GM21360 (cell line): ENCODE data around the gene SCO1.
A peak's percentile ranks its signal among the peaks of the same experiment; 100 is the strongest.
"Not testable (repeated sequence)": the region's sequence is repeated elsewhere in the genome, so short reads cannot be mapped to it uniquely, and the experiment has no call there.

Experiments
- ATAC-seq: cut with Tn5 transposase; IDR thresholded peaks from one replicate; pipeline ENCODE4 v1.9.1; 2021; ENCODE audit warnings: mild to moderate bottlenecking, moderate library complexity; ENCODE audit not compliant: unreplicated experiment

The SCO1 gene

DNA sequence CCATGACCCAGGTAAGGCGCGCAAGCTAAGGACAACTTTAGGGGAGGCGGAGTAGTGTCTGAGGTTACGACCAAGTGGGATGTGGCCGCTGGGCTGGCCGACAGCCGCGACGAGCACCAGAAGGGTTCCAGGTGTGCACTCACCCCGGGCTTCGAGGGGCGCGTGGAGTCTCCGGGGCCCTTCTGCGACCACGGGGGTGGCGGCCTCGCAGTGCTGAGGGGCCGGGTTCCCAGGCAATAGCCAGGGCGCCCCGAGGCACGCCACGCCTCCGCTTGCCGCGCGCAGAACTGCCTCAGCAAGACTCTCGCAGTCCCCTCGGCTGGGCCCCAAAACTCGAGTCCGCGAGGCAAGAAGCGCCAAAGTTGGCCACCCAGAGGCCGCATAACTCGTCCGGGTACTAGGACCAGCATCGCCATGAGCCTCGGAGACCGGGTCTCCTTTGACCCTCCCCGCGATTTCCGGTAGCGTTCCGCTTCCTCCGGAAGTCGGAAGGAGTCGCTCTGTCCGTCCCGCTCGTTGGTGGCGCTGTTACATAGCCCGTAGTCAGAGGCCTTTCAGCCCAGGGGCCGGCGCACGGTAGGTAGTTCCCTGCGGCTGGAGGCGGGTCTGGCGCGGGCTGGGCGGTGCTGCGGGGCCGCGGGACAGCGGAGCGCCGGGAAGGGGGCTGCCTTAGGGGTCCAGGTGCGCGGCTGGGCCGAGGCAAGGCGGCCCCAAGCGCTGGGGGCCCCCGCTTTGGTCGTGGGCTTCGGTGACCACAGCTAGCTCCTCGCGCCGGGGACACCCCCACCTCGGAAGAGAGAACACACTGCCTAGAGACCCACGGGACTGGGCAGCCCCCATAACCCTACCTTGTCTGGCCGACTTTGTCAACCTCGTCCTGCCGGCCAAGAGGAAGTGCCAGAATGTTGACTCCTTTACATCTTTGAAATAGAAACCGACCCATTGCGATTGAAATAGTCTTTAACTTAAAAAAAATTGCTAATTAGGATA, at the start of gene SCO1, which contains the start of gene ADPRM:
SCO1 (minus strand) TSS at position 442 of the 990 bp plus-strand sequence; CDS start at position 416, 26 bp downstream.
ADPRM (plus strand) TSS at position 503 of the 990 bp plus-strand sequence. CDS start 7,333 bp downstream, outside the sequence.
- ATAC-seq, result peak; percentile 96

DNA sequence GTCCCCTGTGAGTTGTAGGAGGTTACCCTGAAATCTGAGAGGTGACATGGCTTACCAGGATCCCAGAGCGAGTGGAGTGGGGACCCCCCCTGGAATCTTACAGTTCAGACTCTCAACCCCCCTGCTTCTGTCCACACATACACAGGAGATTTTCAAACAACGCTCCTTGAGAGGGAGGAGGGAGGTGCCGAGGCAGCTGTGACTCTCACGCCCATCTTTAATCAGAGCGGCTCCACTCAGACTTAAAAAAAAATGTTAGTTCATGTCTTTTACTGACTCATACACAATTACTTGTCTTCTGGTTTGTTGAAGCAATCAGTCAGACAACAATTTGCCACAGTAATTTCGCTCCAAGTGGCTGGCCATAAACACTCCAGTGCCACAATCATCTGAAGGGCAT, 47.9 kb upstream of the SCO1 start:
- no peak for ATAC-seq

DNA sequence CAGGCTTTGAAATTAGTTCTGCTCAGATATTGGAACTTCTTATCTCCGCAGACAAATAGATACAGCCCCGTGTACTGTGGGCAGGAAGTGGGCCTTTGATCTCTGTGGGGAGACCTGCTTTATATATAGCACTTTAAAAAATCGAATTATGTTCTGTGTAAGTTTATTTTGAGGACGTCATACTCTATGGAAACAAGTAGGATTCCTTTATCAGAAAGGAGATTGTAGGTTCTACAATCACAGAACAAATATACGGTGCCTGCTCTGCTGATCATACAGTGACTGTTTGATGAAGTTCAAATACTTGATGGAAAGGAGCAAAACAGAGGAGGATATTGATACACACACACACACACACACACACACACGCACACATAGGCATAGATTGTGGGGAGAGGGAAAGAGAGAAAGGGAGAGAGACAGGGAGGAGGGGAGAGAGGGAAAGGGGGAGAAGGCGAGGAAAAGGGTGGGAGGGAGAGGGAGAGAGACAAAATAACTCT, 47.2 kb upstream of the SCO1 start:
- ATAC-seq, result no peak

DNA sequence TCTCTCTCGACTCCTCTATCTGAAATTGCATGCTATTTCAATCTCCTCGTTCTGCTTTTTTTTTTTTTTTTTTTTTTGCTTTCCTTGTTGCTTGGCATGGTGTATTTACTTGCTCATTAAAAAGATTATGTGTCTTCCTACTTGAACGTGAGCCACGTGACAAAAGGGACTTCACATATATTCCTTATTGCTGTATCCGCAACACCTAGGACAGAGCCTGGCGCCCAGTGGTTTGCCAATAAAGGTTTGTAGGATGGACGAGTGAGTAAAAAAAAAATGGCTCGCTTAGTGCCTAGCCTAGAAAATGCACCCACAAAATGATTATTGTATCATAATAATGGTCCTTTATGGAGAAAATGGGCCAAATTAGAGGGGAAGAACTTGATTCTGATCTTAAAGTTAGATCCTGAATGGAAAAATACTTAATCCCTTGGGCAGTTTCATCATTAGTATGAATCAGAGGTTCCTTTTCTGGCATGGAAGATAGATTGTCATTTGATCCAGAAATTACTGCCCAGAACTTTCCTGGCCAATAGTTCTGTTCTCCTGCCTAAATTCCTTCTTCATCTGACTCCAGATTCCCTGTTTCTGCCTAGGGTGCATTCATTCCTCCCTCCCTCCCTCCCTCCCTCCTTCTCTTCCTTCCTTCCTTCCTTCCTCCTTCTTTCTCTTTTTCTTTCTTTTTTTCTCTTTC, 46.1 kb upstream of the SCO1 start:
- ATAC-seq, result no peak

DNA sequence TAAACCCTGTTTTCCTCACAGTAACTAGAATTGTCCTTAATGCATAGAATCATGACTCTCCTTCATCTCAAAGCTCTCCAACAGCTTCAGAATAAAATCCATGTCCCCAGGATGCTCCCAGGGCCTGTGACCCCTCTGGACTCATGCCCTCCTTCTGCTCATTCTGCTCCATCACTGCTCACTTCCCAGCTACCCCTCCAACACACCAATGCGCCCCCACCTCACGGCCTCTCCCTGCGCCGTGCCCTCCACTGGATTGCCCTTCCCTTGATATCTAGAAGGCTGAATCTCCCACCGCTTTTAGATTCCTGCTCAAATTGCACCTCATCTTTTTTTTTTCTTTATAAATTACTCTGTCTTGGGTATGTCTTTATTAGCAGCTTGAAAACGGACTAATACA, 45.1 kb upstream of the SCO1 start:
- no peak for ATAC-seq

DNA sequence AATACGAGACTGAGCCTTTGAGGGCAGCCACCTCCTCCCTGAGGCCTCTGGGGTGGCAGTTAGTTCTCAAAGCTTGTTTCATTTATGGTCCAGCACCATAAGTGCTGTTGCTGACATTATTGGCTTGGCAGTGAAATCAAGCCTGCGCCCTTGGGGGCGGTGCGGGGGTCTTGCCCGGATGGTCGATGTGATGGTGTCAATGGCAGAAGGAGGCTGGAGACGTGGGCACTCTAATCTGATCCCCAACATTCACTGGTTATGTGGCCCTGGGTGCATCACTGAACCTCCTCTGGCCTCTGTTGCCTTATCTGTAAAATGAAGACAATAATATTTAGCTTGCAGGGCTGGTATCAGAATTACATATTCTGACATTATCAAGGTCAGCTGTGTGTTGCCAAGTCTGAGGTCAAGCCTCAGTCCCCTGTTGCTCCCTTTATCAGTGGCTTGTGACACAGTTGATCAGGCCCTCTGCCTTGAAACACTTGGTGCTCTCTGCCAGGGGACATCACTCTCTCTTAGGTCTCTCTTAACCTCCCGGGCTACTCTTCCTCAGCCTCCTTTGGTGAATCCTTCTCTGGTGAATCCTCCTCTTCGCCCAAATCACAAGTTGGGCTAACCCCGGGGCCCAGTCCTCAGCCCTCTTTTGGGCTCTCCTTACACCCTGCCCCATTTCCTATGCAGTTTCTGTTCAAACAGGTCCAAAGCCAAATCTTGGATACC, 44.2 kb upstream of the SCO1 start:
- no peak for ATAC-seq

DNA sequence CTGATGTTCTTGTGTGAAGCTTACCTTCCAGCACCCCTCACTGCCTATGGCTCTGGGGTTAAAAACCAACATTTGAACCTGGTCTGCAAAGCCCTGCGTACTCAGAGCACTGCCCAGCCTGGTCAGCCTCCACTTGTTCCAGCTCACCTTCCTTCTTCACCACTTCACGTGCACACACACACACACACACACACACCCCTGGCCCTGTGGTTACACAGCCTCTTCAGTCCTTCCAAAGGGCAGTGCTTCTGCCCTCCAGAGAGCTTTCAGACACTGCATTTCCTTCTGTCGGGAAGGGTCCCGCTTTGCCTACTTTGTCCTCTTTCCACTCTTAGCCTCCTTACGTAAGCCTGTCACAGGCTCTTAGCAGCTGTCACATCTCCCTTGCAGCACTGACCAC, 42.1 kb upstream of the SCO1 start:
- no peak for ATAC-seq

DNA sequence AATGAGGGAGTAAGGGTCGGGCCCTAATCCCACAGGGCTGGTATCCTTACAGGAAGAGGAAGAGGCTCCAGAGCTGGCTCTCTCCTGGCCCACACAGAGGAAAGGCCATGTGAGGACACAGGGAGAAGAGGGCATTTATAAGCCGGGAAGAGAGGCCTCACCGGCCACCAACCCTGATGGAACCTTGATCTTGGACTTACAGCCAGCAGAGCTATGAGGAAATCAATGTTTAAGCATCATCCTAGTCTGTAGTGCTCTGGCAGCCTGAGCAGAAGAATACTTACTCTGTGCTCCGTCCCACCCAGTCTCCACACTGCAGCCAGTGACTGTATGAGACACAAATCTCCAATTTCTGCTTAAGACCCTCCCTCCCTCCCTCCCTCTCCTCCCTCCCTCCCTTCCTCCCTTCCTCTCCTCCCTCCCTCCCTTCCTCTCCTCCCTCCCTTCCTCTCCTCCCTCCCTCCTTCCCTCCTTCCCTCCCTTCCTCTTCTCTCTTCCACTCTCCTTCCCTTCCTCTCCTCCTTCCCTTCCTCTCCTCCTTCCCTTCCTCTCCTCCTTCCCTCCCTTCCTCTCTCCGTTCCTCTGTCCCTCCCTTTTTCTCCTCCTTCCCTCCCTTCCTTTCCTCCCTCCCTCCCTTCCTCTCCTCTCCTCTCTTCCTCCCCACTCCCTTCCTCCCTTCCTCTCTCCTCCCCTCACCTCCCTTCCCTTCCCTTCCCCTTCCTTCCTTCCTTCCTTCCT, 41.4 kb upstream of the SCO1 start:
- ATAC-seq, result no peak

DNA sequence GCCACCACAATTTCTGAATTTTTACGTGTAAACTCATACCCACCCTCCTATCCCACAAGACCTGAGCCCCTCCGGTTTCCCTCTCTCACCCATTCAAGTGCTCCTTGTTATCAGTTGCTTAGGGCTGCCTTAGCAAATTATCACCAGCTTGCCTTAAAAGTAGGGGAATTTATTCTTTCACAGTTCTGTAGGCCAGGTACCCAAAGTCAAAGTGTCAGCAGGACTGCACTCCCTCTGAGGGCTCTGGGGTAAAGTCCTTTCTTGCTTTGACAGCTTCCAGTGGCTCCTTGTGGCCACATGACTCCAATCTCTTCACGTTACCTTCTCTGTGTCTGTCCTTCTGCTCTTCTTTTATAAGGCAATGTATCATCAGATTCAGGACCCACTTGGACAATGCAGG, 40.4 kb upstream of the SCO1 start:
- no peak for ATAC-seq

DNA sequence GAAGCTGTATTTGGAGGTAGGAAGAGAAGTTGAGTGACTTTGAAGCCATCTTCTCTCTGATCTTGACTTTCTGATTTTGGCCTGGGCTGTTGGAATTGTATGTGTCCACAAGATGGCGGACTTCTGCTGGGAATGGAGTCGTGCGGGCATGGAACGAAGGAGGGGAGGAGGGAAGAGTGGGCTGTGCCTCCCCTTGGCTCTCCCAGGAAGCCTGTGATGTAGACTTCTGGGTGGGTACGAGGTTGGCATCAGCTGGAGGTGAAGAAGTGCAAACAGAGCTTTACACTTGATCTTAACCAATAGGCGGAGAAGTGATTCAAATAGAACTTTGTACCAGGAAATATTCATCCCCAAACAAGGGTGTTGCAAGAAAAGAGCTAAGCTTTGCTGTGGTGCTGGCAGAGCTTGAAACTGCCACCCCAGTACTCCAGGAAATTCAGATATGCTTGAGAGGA, 39.9 kb upstream of the SCO1 start:
- no peak for ATAC-seq

DNA sequence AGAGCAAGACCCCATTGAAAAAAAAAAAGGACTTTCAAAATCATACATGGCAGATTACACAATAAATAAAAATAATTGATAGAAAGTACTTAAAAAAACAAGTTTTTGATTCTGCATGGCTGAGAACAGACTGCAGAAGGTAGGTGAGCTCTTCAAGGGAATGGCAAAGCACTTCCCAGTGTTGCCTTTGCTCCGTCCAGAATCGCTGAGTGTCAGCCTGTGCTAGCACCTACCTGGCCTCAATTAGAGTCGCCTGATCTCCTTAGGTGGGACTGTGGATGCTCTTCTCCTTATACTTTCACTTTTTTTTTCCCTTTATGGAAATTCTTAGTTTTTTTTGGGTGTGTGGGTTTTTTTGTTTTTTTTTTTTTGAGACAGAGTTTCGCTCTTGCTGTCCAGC, 38.5 kb upstream of the SCO1 start:
- no peak for ATAC-seq

DNA sequence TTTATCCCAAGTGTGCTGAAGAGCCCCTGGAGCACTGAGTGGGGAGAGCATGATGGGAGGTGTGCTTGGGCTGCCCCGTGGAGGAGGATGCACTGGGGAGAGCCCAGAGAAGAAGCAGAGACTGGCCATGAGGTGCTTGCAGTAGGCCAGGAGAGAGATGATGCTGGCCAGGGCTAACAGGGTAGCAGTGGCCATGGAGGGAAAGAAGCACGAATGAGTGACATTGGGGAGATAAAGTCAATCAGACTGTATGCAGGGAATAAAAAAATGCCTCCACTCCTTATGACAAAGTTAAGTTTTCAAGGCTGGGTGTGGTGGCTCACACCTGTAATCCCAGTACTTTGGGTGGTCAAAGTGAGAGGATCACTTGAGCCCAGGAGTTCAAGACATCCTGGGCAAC, 37.9 kb upstream of the SCO1 start:
- no peak for ATAC-seq

DNA sequence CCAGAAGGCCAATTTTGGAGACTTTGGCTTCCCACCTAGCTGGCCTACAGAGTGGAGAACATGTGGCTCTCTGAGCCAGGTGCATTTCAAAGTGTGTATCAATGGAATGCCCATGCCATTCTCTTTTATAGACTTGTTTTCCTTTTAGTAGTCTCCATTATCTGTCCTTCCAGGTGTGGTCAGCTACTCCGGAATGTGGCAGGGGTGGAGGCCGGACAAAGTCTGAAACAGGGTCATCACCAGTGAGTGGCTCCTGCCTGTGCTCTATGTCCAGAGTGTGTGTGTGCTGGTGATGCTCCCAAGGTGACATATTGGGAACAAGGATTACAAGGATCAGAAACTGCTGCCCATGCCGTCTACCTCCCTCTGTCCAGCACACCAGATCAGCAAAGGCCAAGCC, 36.3 kb upstream of the SCO1 start:
- no peak for ATAC-seq

DNA sequence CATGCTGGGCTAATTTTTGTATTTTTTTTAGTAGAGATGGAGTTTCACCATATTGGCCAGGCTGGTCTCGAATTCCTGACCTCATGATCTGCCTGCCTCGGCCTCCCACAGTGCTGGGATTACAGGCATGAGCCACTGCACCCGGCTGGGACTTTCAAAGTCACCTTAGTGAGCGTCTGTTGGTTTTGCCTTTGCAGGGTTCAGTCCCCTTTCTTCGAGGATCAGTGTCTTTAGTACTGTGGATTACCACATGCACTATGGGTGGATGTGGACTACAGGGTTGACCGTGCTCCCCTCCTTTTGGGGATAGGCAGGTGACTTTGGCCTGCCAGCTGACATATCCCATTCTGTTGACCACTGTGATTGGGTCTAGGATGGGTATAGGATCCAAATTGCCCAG, 34.8 kb upstream of the SCO1 start:
- not testable (repeated sequence) for ATAC-seq

DNA sequence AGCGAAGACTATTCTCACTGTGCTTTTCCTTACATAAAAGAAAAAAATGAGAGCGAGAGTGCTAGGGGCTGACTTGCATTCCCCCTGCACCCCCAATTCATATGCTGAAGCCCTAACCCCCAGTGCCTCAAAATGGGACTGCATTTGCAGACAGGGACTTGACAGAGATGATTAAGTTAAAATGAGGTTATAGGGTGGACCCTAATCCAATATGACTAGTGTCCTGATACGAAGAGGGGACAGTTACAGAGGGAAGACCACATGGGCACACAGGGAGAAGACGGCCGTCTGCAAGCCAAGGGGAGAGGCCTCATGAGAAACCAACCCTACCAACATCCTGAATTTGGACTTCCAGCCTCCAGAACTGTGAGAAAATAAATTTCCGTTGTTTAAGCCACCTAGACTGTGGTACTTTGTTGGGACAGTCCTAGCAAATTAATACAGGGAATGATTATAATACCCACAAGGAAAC, 34.1 kb upstream of the SCO1 start:
- ATAC-seq, result no peak

DNA sequence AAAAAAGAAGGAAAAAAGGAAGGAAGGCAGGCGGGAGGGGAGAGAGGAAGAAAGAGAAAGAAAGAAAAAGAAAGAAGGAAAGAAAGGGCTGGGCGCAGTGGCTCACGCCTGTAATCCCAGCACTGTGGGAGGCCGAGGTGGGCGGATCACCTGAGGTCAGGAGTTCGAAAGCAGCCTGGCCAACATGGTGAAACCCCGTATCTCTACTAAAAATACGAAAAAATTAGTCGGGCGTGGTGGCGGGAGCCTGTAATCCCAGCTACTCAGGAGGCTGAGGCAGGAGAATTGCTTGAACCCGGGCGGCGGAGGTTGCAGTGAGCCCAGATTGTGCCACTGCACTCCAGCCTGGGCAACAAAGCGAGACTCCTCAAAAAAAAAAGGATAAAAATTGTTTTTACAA, 32.9 kb upstream of the SCO1 start:
- ATAC-seq, result not testable (repeated sequence)

DNA sequence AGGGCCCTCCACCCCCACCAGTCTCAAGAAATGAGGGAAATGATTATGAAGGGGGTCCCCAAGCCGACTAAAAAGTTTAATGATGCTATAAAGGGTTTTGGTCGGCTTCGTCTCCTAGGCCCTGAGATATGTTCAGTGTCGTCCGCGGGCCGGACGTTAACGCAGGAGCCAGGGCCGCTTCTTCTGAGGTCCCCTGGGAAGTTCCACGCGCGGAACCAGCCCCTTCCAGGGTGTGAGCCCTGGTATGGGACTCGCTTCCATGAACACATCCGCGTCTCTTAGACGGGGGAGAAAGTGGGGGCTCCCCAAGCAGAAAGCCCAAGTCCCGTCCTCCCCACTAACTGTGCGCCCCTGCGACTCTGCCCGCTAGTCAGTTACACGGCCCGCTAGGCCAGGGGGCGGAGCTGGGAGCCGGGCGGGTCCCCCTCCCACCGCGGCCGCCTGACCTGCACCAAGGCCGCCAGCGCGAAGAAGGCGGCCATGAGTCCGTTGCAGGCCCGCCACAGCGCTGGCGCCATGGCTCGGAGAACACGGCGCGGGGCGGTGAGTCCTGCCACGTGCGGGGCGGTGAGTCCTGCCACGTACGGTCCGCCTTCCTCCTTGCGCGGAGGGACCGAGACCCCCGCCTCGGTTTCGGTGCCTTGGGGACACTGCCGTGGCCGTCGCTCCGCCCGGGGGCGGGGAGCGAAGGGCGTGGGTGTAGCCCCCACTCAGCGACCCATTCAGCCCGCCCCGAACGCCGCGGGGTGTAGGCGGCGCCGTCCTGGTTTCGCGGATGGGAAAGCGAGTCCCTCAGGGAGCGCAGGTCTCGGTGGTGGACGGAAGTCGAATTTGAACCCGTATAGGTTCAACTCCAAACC, 32.2 kb upstream of the SCO1 start, which contains the start of gene TMEM220:
TMEM220 (minus strand) TSS at position 690 of the 860 bp plus-strand sequence; CDS start at position 518, 172 bp downstream.
- peak; percentile 70 for ATAC-seq

DNA sequence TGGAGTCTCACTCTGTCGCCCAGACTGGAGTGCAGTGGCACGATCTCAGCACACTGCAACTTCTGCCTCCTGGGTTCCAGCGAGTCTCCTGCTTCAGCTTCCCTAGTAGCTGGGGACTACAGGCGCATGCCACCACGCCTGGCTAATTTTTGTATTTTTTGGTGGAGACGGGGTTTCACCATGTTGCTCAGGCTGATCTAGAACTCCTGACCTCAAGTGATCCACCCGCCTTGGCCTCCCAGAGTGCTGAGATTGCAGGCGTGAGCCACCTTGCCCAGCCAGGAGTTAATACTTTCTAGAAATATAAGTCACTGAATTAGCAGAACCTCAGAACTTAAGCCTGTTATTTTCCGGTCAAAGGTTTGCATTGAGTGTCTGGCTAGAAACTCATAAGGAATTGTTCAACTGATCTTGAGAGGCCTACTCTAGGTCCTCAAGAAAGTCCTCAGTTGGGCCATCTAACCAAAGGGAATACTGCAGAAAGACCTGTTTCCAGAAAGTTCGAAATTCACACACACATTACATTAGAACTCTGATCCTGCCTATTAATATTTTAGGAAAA, 31.1 kb upstream of the SCO1 start:
- ATAC-seq, result no peak

DNA sequence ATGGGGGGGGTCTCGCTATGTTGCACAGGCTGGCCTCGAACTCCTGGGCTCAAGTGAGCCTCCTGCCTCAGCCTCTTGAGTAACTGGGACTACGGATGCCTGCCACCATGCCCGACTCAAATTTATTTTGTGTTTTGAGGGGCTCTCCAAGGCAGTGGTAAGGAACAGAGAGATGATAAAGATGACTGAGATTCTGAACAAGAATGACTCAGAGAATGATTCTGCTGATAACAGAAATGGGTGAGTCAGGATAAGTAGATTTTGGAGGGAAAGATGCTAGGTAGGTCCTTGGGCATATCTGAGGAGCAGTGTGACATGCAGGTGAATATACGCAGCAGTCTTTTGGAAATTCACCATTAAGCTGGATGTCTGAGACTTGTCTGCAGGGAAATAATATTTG, 29.9 kb upstream of the SCO1 start:
- ATAC-seq, result no peak
